MM.1S (cell line): ENCODE data around the gene PRR13.

ENCODE experiments used
- EZH2 ChIP-seq: fragments of 300-600 bp; sonication (generic); optimal IDR thresholded peaks from 2 replicates; pipeline ENCODE3; 2017; ENCODE audit warnings: low read depth, mild to moderate bottlenecking, antibody characterized with exemption, low read length, mixed read lengths
- EZH2phosphoT487 ChIP-seq: fragments of 300-600 bp; sonication (generic); IDR thresholded peaks from 2 replicates; pipeline ENCODE4 v1.6.1; 2018; ENCODE audit warnings: antibody characterized with exemption, low read length
- TF ChIP-seq, protein P1 (sequence below): fragments of 300-600 bp; sonication (generic); IDR thresholded peaks from 2 replicates; pipeline ENCODE4 v1.5.1; 2016; ENCODE audit warnings: antibody characterized with exemption, low read length, mixed read lengths

- TF ChIP-seq, protein P1, sequence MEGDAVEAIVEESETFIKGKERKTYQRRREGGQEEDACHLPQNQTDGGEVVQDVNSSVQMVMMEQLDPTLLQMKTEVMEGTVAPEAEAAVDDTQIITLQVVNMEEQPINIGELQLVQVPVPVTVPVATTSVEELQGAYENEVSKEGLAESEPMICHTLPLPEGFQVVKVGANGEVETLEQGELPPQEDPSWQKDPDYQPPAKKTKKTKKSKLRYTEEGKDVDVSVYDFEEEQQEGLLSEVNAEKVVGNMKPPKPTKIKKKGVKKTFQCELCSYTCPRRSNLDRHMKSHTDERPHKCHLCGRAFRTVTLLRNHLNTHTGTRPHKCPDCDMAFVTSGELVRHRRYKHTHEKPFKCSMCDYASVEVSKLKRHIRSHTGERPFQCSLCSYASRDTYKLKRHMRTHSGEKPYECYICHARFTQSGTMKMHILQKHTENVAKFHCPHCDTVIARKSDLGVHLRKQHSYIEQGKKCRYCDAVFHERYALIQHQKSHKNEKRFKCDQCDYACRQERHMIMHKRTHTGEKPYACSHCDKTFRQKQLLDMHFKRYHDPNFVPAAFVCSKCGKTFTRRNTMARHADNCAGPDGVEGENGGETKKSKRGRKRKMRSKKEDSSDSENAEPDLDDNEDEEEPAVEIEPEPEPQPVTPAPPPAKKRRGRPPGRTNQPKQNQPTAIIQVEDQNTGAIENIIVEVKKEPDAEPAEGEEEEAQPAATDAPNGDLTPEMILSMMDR = no peak
- TF ChIP-seq EZH2 (no peak), EZH2phosphoT487 (no peak)
These were observed 26.6 kb upstream of the PRR13 start for GRCh38 chr12:53414756-53415417.
